HepG2 (cell line): ENCODE measurements around the gene ADGRL2. TPM values are rescaled to one million over a fixed set of nuclear protein-coding genes. Genes with fewer than 3 reads are reported as not detected.
"Not testable (repeated sequence)": the region's sequence is repeated elsewhere in the genome, so short reads cannot be mapped to it uniquely, and the experiment has no call there.

ENCODE experiments used
- ATAC-seq: fragments of 200-7000 bp; cut with Tn5 transposase; 3 replicates; pipeline ENCODE4 v1.9.1; 2020; ENCODE audit warnings: mild to moderate bottlenecking, moderate library complexity
- BruUV-seq: library from RNA; stranded (reverse); fragments of 400-500 nt; replicated peaks from 2 replicates; lab custom pipeline; 2021; lab: Mats Ljungman, UMichigan
- CTCF ChIA-PET: fragments of 300-600 bp; formaldehyde crosslinking; extraction: SDS; loops from one replicate; lab custom pipeline; 2021; ENCODE audit warnings: low total read pairs, inconsistent platforms, low intra/inter-chr PET ratio; lab: Yijun Ruan, JAX
- POLR2A ChIA-PET: fragments of 350-600 bp; sonication (Branson Sonifier 250); formaldehyde crosslinking; loops from one replicate; lab custom pipeline; 2020; ENCODE audit warnings: antibody characterized with exemption, inconsistent platforms; lab: Yijun Ruan, JAX
- DNase-seq: peaks from one replicate; pipeline ENCODE4 v3.0.0-alpha.2; 2015; ENCODE audit warnings: low spot score
- FAIRE-seq: peaks from 3 replicates; lab custom pipeline; 2011; peaks lifted over from hg19 to GRCh38; lab: Jason Lieb, UNC
- H2AFZ ChIP-seq: one replicate; pipeline ENCODE4 v1.6.1; 2011; ENCODE audit warnings: low read length, inconsistent platforms
- H3K27ac ChIP-seq: fragments of 300-600 bp; 3 replicates; pipeline ENCODE4 v1.8.0; 2011; ENCODE audit warnings: mixed run types, mild to moderate bottlenecking, mixed read lengths, low read length, inconsistent platforms; ENCODE audit not compliant: insufficient read depth; ENCODE audit errors: extremely low read length
- H3K27me3 ChIP-seq, 2 experiments: fragments of 200-600 bp in 1 of 2; 2 replicates in 1 of 2; 3 replicates in 1 of 2; pipeline versions ENCODE4 v1.6.0 to v1.8.0; 2011; ENCODE audit warnings: low read length in 2 of 2, mild to moderate bottlenecking in 2 of 2, moderate library complexity in 2 of 2, inconsistent platforms in 1 of 2; ENCODE audit not compliant: insufficient read depth in 2 of 2, control insufficient read depth in 1 of 2
- H3K36me3 ChIP-seq, 2 experiments: fragments of 200-600 bp in 1 of 2; replicated peaks in 1 of 2; 2 replicates in 1 of 2; 3 replicates in 1 of 2; pipeline versions ENCODE4 v1.5.1 to v1.8.0; 2011; ENCODE audit warnings: low read length in 2 of 2, inconsistent platforms in 1 of 2; ENCODE audit not compliant: insufficient read depth in 2 of 2, control insufficient read depth in 1 of 2
- H3K4me1 ChIP-seq: 2 replicates; pipeline ENCODE4 v1.5.1; 2012; ENCODE audit warnings: low read length, inconsistent platforms; ENCODE audit not compliant: insufficient read depth
- H3K4me2 ChIP-seq: 2 replicates; pipeline ENCODE4 v1.6.0; 2011; ENCODE audit warnings: low read depth, low read length, inconsistent platforms
- H3K4me3 ChIP-seq, 3 experiments: fragments of 200-600 bp in 1 of 3; sonication (generic), shearing (Covaris generic) in 1 of 3; replicated peaks in 1 of 3; 2 replicates each; pipeline ENCODE4 v1.5.1; 2011 to 2016; ENCODE audit warnings: low read length in 3 of 3, inconsistent platforms in 2 of 3, low read depth in 2 of 3, mild to moderate bottlenecking in 2 of 3, control low read depth in 1 of 3, mixed read lengths in 1 of 3; ENCODE audit not compliant: insufficient read depth in 1 of 3
- H3K79me2 ChIP-seq: one replicate; pipeline ENCODE4 v1.6.1; 2011; ENCODE audit warnings: low read length, inconsistent platforms; ENCODE audit not compliant: insufficient read depth
- H3K9ac ChIP-seq: 2 replicates; pipeline ENCODE4 v1.6.0; 2011; ENCODE audit warnings: mild to moderate bottlenecking, low read depth, low read length, inconsistent platforms; ENCODE audit not compliant: insufficient read depth
- H3K9me3 ChIP-seq: 2 replicates; pipeline ENCODE4 v1.5.1; 2012; ENCODE audit warnings: mild to moderate bottlenecking, low read length
- H4K20me1 ChIP-seq: 2 replicates; pipeline ENCODE4 v1.6.0; 2011; ENCODE audit warnings: inconsistent platforms, mild to moderate bottlenecking, low read length, moderate library complexity; ENCODE audit not compliant: insufficient read depth
- ATF7-NPFF ChIP-seq: sonication (generic); formaldehyde crosslinking; IDR thresholded peaks from 2 replicates; pipeline ENCODE4 v1.8.1; 2023; ENCODE audit warnings: mild to moderate bottlenecking, low read depth, missing genetic modification reagents, moderate library complexity
- NFE2L1 ChIP-seq: sonication (generic); formaldehyde crosslinking; IDR thresholded peaks from 2 replicates; pipeline ENCODE4 v1.4.0; 2020; ENCODE audit warnings: missing genetic modification reagents, mild to moderate bottlenecking, borderline replicate concordance
- NFYB ChIP-seq: sonication (generic); formaldehyde crosslinking; IDR thresholded peaks from 2 replicates; pipeline ENCODE4 v1.4.0; 2020; ENCODE audit warnings: missing genetic modification reagents
- POLR2G ChIP-seq: fragments of 200-400 bp; formaldehyde crosslinking; IDR thresholded peaks from 2 replicates; pipeline ENCODE4 v1.6.1; 2018; ENCODE audit warnings: mild to moderate bottlenecking, low read depth, low read length, moderate library complexity
- REXO4 ChIP-seq: sonication (generic); formaldehyde crosslinking; IDR thresholded peaks from 2 replicates; pipeline ENCODE4 v1.8.0; 2022; ENCODE audit warnings: missing genetic modification reagents, mild to moderate bottlenecking, borderline replicate concordance
- SNAPC5 ChIP-seq: sonication (generic); formaldehyde crosslinking; IDR thresholded peaks from 2 replicates; pipeline ENCODE4 v1.8.1; 2023; ENCODE audit warnings: mild to moderate bottlenecking, missing genetic modification reagents, borderline replicate concordance
- ZNF33B ChIP-seq: sonication (generic); formaldehyde crosslinking; IDR thresholded peaks from 2 replicates; pipeline ENCODE4 v1.5.1; 2020; ENCODE audit warnings: mild to moderate bottlenecking, missing genetic modification reagents
- ZNF407 ChIP-seq: sonication (generic); formaldehyde crosslinking; IDR thresholded peaks from one replicate; pipeline ENCODE4 v1.5.1; 2020; ENCODE audit warnings: mild to moderate bottlenecking, missing genetic modification reagents; ENCODE audit errors: not compliant biosample characterization
- WGBS: methylation state at CpG from one replicate; pipeline ENCODE4 v1.1.6; 2017; ENCODE audit warnings: low lambda C conversion rate; 5-methylcytosine and 5-hydroxymethylcytosine counted together
- in situ Hi-C: cut with HindIII; loops from 2 replicates; pipeline ENCODE4 v1.10.0; 2017; ENCODE audit warnings: low pct_unique_long_range_greater_than_20kb; ENCODE audit not compliant: extremely low pct_ligation_motif_present
- intact Hi-C: fragments of 100-400 bp; cut with micrococcal nuclease; formaldehyde crosslinking; loops from one replicate; pipeline ENCODE4 v1.10.0; 2022; ENCODE audit not compliant: unreplicated experiment
- polyA plus RNA-seq, 8 experiments: library from polyadenylated mRNA; depleted of rRNA in 3 of 8; stranded (reverse) in 7 of 8; unstranded in 1 of 8; fragments of >200 nt; fragmentation: Illumina TruSeq in 4 of 8; extraction: Trizol in 4 of 8; gene quantifications; 2 replicates each; pipeline versions ENCODE4 v1.2.1 to v1.2.3, GENCODE V29; 2011 to 2016; ENCODE audit warnings: low read depth in 4 of 8, missing spikeins in 1 of 8, mixed read lengths in 1 of 8; ENCODE audit not compliant: insufficient read depth in 1 of 8
- total RNA-seq, 5 experiments: library from RNA; depleted of rRNA; stranded (reverse); fragments of >200 nt; fragmentation: Illumina TruSeq; extraction: Trizol; gene quantifications; 2 replicates each; pipeline ENCODE4 v1.2.3, GENCODE V29; 2016; ENCODE audit warnings: low read depth in 1 of 5

Gene ADGRL2
- total and polyA plus RNA-seq, 2 of the 13 experiments (the other 11 are each of a cell fraction or from before 2014, with no cell fraction given): 15.3 to 31.6 TPM

- TF ChIP-seq ZNF407 (CRISPR knock-in tag) (no peak), POLR2G (no peak), NFE2L1 (no peak), REXO4 (no peak), NFYB (no peak), SNAPC5 (no peak), ATF7-NPFF (CRISPR knock-in tag) (no peak), ZNF33B (CRISPR knock-in tag) (no peak)
These were observed 68.6 kb downstream of the ADGRL2 start (continued) for GRCh38 chr1:81869307-81869706.

GRCh38 chr1:81871091-81871490, 70.4 kb downstream of the ADGRL2 start:
- H3K9ac ChIP-seq, CTCF ChIA-PET, BruUV-seq, in situ Hi-C loops, POLR2A ChIA-PET, H3K9me3 ChIP-seq, H2AFZ ChIP-seq, H3K4me3 ChIP-seq, H3K4me2 ChIP-seq, H3K79me2 ChIP-seq, ATAC-seq, FAIRE-seq, H4K20me1 ChIP-seq, H3K27ac ChIP-seq, DNase-seq, H3K4me1 ChIP-seq, intact Hi-C loops, H3K27me3 ChIP-seq, H3K36me3 ChIP-seq: not testable (repeated sequence)
- 62% methylated on average over 3 of the region's 3 CpGs for WGBS
